ENCODE results near the gene IL36G.

The IL36G gene

DNA sequence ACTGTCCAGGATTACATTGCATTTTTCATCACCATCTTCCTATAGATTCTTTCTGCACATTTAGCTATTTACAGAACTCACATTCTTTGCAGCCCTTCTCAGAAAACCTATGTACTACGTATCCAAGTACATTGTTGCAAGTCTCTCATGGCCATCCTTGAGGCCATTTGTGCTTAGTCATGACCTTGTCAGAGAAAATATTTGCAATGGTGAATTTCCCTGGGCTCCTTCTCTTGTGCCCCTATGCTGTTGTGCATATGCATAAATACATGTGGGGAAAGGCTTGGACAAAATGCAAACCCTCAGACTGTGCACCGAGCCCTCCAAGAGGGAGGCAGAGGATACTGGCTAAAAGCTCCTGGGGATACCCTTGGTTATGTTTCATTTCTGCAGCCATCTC lies 47.0 kb downstream of the IL36G start:
- no peak for DNase-seq

- no peak for DNase-seq
Observed at GRCh38 chr2:113025737-113026136, 47.9 kb downstream of the IL36G start.

GRCh38 chr2:113027691-113028090 lies 49.9 kb downstream of the IL36G start:
- DNase-seq = no peak

DNA sequence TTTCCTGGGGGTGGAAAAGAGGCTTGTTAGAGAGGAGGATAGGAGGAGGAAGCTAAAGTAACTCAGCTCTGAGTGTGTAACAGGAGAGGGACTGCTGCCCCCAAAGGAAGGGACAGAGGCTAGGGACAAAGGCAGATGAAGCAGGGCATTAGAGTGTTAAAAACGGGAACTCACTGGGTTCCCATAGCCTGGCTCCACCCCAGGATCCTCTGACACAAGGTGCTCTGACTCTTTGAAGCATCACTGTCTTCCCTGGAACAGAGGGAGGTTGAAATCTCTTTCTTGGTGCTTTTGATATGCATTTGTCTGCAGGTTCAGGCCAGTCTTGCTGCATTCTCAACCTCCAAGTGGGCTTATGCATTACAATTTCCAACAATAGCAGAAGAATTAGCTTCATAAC lies 50.3 kb downstream of the IL36G start:
- no peak for DNase-seq

- no peak for DNase-seq
Observed at GRCh38 chr2:113032737-113033136, 54.9 kb downstream of the IL36G start.

GRCh38 chr2:113034016-113034415 lies 56.2 kb downstream of the IL36G start:
- DNase-seq = no peak
